ENCODE measurements around the gene GET4.
"Not testable (repeated sequence)": the region's sequence is repeated elsewhere in the genome, so short reads cannot be mapped to it uniquely, and the experiment has no call there.

The GET4 gene

GRCh38 chr7:921581-922333, 45.4 kb downstream of the GET4 start:
- no peak overlapping the region for H3K27ac ChIP-seq
- no peak for TF ChIP-seq CTCF (conservative IDR thresholded peaks at IDR 0.05; ENCODE audit: low read depth)
- ChIA-PET POLR2A (ENCODE audit: low non-redundant PET) (no interaction called here), CTCF (no interaction called here)
- DNase-seq (ENCODE audit: low spot score): no peak

DNA sequence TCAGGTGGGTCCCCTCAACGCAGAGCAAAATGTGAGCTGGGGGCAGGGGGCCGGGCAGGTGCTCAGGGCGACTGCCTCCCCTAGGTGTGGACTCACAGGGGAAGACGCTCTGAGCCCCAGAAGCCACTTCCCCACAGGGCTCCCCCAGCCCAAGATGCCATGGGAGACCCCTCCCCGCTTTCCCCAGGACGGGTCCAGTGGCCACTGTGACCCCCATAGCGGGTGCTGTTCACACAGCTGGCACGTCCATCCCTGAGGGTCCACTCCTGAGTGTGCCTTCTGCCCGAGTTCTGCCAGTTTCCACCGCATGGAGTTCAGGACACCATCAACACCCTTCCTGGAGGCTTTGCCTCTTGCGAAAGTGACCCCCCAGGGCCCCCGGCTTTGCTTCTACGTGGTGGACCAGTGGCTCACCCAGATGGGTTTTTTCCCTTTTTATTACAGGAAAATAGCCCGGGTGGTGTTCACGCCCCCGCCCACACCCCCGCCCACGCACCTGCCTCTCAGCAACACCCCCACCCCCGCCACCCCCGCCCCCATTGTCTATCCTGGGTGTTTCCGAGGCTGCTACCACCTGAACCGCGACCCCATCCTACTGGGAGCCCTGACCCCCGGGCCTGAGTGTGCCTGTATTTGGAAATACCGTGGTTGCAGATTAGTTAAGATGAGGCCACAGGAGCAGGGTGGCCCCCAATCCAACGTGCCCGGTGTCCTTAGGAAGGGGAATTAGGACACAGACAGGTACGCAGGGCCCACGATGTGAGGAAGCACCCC, 46.2 kb downstream of the GET4 start:
- ChIA-PET CTCF (no interaction called here), POLR2A (ENCODE audit: low non-redundant PET) (no interaction called here)
- H3K27ac ChIP-seq: no peak overlapping the region
- no peak for TF ChIP-seq CTCF (conservative IDR thresholded peaks at IDR 0.05; ENCODE audit: low read depth)
- DNase-seq (ENCODE audit: low spot score): no peak

DNA sequence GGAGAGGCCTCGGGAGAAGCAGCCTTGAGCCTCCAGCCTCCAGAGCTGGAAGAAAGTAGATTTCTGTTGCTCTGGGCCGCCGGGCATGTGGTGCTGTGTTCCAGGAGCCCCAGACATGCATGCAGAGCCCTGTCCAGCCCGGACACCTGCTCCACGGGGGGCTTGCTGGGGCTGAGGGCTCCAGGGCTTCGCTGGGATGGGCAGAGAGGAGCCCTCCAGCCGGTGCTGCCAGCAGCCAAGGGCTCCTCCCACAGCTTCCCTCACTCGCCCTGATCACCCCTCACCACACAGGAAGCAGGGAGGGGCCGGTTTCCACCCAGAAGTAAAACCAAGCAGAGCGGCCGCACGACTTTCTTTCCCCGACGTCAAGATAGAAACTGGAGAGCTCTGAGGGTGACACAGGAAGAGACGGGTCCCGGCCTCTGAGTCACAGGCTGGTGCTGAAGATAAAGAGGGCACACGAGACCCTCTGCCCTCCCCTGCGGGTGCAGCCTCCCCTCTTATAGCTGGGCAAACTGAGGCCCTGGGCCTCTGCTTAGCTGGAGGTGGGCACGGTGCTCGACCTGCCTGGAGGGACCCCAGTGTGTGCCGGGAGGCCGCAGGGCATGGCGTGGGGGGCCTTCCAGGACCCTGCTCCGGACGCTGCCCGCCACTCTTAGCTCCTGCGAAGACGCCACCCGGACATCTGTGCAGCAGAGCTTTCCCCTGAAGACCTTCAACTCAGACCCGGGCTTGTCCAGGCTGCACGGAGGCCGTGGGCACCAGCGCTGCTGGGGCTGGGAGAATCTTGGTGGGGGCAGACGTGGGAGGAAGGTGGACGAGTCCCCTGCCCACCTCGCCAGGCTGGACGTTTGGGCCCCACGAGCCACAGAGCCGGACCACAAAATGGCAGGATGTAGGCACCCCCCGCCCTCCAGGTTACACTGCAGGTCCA, 47.0 kb downstream of the GET4 start:
- H3K27ac ChIP-seq: no peak overlapping the region
- ChIA-PET CTCF (no interaction called here), POLR2A (ENCODE audit: low non-redundant PET) (no interaction called here)
- DNase-seq (ENCODE audit: low spot score): no peak
- no peak for TF ChIP-seq CTCF (conservative IDR thresholded peaks at IDR 0.05; ENCODE audit: low read depth)

DNA sequence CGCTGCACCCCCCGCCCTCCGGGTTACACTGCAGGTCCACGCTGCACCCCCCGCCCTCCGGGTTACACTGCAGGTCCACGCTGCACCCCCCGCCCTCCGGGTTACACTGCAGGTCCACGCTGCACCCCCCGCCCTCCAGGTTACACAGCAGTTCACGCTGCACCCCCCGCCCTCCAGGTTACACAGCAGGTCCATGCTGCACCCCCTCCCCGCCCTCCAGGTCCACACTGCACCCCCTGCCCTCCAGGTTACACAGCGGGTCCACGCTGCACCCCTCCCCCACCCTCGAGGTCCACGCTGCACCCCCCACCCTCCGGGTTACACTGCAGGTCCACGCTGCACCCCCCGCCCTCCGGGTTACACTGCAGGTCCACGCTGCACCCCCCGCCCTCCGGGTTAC, 47.7 kb downstream of the GET4 start:
- H3K27ac ChIP-seq; CTCF ChIA-PET; DNase-seq (ENCODE audit: low spot score); POLR2A ChIA-PET (ENCODE audit: low non-redundant PET): not testable (repeated sequence)

DNA sequence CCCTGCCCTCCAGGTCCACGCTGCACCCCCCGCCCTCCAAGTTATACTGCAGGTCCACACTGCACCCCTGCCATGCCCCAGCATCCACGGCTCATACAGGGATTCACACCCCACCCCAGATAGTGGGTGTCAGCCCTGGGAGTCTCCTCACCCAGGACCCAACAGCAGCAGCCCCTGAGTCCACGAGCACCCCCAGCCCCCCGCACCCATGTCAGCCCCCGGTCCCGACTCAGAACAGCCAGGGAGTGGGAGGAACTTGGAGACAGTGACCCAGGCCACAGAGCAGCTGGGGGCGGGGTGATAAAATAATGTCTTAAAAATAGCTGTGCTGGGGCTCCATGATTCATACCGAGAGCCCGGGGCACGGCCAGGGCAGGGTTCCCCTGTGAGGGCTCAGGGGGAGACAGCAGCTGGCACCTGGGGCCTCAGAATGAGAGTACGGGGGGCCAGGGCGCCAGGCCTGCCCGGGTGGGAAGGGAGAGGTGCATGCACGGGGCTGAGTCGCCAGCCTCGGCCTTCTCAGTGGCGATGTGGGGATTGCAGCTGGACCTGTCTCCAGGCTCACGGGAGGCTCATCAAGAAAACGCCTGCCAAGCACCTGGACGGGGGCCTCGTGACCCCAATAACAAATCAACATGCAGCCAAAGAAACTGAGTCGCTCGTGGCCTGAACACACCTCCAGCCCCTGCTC, 48.3 kb downstream of the GET4 start:
- H3K27ac ChIP-seq: no peak overlapping the region
- ChIA-PET CTCF (interaction anchor here (0.6 kb wide), 1 partner anchor 139 kb away, joined by 4 read pairs; no protein-coding TSS in a partner anchor), POLR2A (ENCODE audit: low non-redundant PET) (interaction anchor here (0.7 kb wide), 1 partner anchor 10 kb away, joined by 3 read pairs; no protein-coding TSS in a partner anchor)
- no peak for TF ChIP-seq CTCF (conservative IDR thresholded peaks at IDR 0.05; ENCODE audit: low read depth)
- DNase-seq (ENCODE audit: low spot score): no peak

- DNase-seq (ENCODE audit: low spot score): no peak
- TF ChIP-seq CTCF (conservative IDR thresholded peaks at IDR 0.05; ENCODE audit: low read depth): no peak
- ChIA-PET CTCF (no interaction called here), POLR2A (ENCODE audit: low non-redundant PET) (no interaction called here)
- H3K27ac ChIP-seq: no peak overlapping the region
Observed at GRCh38 chr7:925601-926000, 49.2 kb downstream of the GET4 start.

All from RWPE1 (cell line).